NB4 (cell line): ENCODE data around the gene SIVA1.

Source experiments
- CTCF ChIP-seq: IDR thresholded peaks from one replicate; pipeline ENCODE4 v1.5.1; 2012; ENCODE audit warnings: low read depth, low read length
- POLR2A ChIP-seq: IDR thresholded peaks from 2 replicates; pipeline ENCODE4 v1.6.1; 2011; ENCODE audit warnings: mild to moderate bottlenecking; ENCODE audit not compliant: insufficient read length; ENCODE audit errors: extremely low read depth
- TF ChIP-seq, protein P1 (sequence below): IDR thresholded peaks from 2 replicates; pipeline ENCODE4 v1.6.1; 2011; ENCODE audit warnings: low read depth, low read length

GRCh38 chr14:104771918-104772706 lies 19.2 kb downstream of the SIVA1 start:
- TF ChIP-seq, protein P1, sequence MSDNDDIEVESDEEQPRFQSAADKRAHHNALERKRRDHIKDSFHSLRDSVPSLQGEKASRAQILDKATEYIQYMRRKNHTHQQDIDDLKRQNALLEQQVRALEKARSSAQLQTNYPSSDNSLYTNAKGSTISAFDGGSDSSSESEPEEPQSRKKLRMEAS = no peak
- no peak for TF ChIP-seq CTCF
- TF ChIP-seq POLR2A = no peak
